IPS DF 4.7 (cell line): ENCODE results near the gene TOGARAM2.

ENCODE experiments used
- DNase-seq: peaks from one replicate; pipeline ENCODE4 v3.0.0-alpha.2; 2013; ENCODE audit warnings: low spot score; ENCODE audit errors: extremely low read depth

Gene TOGARAM2

GRCh38 chr2:28997847-28998735, 17.0 kb downstream of the TOGARAM2 start:
- no peak for DNase-seq

GRCh38 chr2:29000481-29000880, 19.4 kb downstream of the TOGARAM2 start:
- DNase-seq: no peak

- no peak for DNase-seq
These were observed 19.9 kb downstream of the TOGARAM2 start for GRCh38 chr2:29000956-29001355.

- no peak for DNase-seq
These were observed 20.7 kb downstream of the TOGARAM2 start for GRCh38 chr2:29001806-29002205.

- no peak for DNase-seq
These were observed 23.7 kb downstream of the TOGARAM2 start for GRCh38 chr2:29004755-29005154.

GRCh38 chr2:29005331-29005730, 24.2 kb downstream of the TOGARAM2 start:
- no peak for DNase-seq

- no peak for DNase-seq
These were observed 25.2 kb downstream of the TOGARAM2 start for GRCh38 chr2:29006092-29006979.

GRCh38 chr2:29006980-29007301, 25.8 kb downstream of the TOGARAM2 start:
- DNase-seq: no peak

GRCh38 chr2:29009270-29009669, 28.2 kb downstream of the TOGARAM2 start:
- DNase-seq: no peak

GRCh38 chr2:29009711-29010677, 28.9 kb downstream of the TOGARAM2 start:
- no peak for DNase-seq

GRCh38 chr2:29010946-29011345, 29.8 kb downstream of the TOGARAM2 start:
- no peak for DNase-seq

GRCh38 chr2:29011418-29012060, 30.4 kb downstream of the TOGARAM2 start:
- DNase-seq: no peak

- DNase-seq: no peak
These were observed 31.1 kb downstream of the TOGARAM2 start for GRCh38 chr2:29012211-29012681.

- no peak for DNase-seq
These were observed 32.1 kb downstream of the TOGARAM2 start for GRCh38 chr2:29013057-29013780.

- DNase-seq: no peak
These were observed 33.2 kb downstream of the TOGARAM2 start for GRCh38 chr2:29014331-29014730.

- no peak for DNase-seq
These were observed 33.8 kb downstream of the TOGARAM2 start for GRCh38 chr2:29014811-29015421.

- DNase-seq: no peak
These were observed 34.8 kb downstream of the TOGARAM2 start for GRCh38 chr2:29015701-29016470.

GRCh38 chr2:29016504-29016903, 35.4 kb downstream of the TOGARAM2 start:
- DNase-seq: no peak
